BE2C (cell line): ENCODE data around the gene CUBN.

Source experiments
- DNase-seq: peaks from one replicate; pipeline ENCODE4 v3.0.0-alpha.2; 2020
- H3K27me3 ChIP-seq: fragments of 250-450 bp; sonication (Bioruptor Pico); 2 replicates; pipeline ENCODE4 v1.5.1; 2020; ENCODE audit warnings: mild to moderate bottlenecking
- H3K36me3 ChIP-seq: fragments of 250-450 bp; sonication (Bioruptor Pico); 2 replicates; pipeline ENCODE4 v1.5.1; 2020; ENCODE audit warnings: mild to moderate bottlenecking
- H3K4me1 ChIP-seq: fragments of 250-450 bp; sonication (Bioruptor Pico); 2 replicates; pipeline ENCODE4 v1.5.1; 2020
- H3K4me3 ChIP-seq: 2 replicates; pipeline ENCODE4 v1.5.1; 2011; ENCODE audit warnings: low read depth, low read length
- H3K9me3 ChIP-seq: fragments of 250-450 bp; sonication (Bioruptor Pico); 2 replicates; pipeline ENCODE4 v1.5.1; 2020
- TF ChIP-seq, protein P1 (sequence below): IDR thresholded peaks from 2 replicates; pipeline ENCODE4 v1.5.1; 2012; ENCODE audit warnings: mild to moderate bottlenecking, low read depth, low read length

Gene CUBN

DNA sequence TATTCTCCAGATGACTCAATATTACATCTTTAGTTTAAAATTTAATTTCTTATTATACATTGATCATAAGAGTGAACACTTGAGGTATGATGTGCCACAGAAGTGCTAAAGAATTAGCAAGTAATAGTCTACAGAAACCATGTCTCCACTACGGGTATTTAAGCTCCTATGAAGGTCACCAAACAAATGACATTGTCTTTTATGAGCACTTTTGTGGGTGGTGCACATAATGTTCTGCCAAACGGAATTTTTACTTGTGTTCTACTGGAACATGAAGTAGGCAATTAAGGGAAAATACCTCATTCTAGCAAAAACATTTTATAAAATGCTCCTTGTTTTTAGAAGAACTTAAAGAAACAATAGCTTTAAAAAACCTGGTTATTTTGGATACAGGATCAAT, 27.4 kb upstream of the CUBN start:
- Histone ChIP-seq H3K36me3 (no peaks in the 10 kb centered on the region), H3K27me3 (no peaks in the 10 kb centered on the region), H3K9me3 (no peaks in the 10 kb centered on the region), H3K4me3 (no peak overlapping the region), H3K4me1 (no peaks in the 10 kb centered on the region)
- TF ChIP-seq, protein P1, sequence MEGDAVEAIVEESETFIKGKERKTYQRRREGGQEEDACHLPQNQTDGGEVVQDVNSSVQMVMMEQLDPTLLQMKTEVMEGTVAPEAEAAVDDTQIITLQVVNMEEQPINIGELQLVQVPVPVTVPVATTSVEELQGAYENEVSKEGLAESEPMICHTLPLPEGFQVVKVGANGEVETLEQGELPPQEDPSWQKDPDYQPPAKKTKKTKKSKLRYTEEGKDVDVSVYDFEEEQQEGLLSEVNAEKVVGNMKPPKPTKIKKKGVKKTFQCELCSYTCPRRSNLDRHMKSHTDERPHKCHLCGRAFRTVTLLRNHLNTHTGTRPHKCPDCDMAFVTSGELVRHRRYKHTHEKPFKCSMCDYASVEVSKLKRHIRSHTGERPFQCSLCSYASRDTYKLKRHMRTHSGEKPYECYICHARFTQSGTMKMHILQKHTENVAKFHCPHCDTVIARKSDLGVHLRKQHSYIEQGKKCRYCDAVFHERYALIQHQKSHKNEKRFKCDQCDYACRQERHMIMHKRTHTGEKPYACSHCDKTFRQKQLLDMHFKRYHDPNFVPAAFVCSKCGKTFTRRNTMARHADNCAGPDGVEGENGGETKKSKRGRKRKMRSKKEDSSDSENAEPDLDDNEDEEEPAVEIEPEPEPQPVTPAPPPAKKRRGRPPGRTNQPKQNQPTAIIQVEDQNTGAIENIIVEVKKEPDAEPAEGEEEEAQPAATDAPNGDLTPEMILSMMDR, result no peak
- DNase-seq, result no peak

DNA sequence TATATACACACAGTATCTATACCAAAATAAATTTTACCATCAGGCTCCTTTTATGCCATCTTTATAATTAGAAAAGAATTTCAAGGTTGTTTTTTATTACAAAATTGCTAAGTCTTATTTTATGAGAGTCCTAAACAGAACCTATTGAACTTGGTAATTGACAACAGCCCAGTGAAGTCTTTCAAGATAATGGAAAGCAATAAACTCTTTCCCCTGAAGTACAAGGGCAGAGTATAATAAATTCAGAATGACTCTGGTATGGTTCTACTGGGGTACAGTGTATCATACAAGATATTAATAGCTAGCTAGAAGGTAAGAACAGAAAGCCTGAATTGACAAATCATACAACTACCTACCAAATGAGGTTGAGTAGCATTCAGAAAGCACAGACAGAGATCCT, 26.2 kb upstream of the CUBN start:
- TF ChIP-seq, protein P1, result no peak
- Histone ChIP-seq H3K36me3 (no peaks in the 10 kb centered on the region), H3K4me1 (no peaks in the 10 kb centered on the region), H3K27me3 (no peaks in the 10 kb centered on the region), H3K4me3 (no peak overlapping the region), H3K9me3 (no peaks in the 10 kb centered on the region)
- DNase-seq, result no peak

DNA sequence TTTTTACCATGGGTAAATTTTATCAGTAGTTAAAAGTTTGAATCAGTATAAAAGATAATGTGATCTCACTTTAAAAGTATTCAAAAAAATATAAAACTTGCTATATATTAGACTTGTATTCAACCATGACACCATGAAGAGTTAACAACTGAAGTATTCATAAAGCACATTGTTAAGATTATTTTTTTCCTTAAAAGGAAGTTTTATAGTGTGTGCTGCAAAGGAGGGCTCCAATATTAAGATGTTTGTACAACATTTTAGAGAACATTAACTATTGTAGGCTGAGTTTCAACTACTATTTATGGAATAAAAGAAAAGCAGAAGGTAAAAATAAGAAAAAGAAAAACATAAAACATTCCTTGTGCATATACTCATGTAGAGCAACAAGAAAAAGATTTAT, 24.5 kb upstream of the CUBN start:
- H3K36me3 ChIP-seq, result no peaks in the 10 kb centered on the region
- H3K4me3 ChIP-seq, result no peak overlapping the region
- no peaks in the 10 kb centered on the region for H3K4me1 ChIP-seq
- TF ChIP-seq, protein P1, result no peak
- DNase-seq, result no peak
- H3K9me3 ChIP-seq, result no peaks in the 10 kb centered on the region
- no peaks in the 10 kb centered on the region for H3K27me3 ChIP-seq

DNA sequence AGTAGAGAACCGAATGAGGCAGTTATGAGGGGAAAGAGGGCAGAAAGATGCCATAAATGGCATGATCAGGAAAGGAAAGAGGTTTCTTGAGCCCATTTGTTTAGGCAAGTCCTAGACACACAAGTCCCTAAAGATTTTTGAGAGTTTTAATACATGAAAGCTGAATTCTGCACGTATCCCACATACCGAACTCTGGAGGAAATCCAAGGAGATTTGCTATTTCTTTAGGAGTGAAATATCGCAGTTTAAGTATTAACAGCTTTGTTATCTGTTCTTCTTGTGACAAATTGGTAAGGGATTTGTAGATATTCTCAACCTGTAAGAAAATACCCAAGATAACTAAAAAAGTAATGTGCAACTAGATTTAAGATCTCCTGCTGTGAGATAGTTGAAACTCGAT, 23.7 kb upstream of the CUBN start:
- Histone ChIP-seq H3K27me3 (no peaks in the 10 kb centered on the region), H3K36me3 (no peaks in the 10 kb centered on the region), H3K4me1 (no peaks in the 10 kb centered on the region), H3K4me3 (no peak overlapping the region), H3K9me3 (no peaks in the 10 kb centered on the region)
- TF ChIP-seq, protein P1, result no peak
- DNase-seq, result no peak

DNA sequence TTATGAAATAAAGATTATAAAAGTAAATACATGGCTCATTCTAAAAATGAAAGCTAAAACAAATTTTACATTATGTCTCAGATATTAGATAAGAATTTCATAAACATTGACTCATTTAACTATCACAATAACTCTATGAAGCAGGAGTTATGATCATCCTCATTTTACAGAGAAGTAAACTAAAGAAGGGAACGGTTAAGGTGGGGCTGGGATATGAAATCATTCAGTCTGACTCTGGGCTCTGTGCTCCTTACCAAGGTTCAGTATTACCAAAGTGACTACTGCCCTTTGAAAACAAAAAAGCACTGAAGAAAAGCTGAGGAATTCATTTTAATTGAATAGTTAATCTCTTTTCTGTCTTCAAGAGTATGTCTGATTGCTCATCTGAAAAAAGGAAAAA, 22.1 kb upstream of the CUBN start:
- Histone ChIP-seq H3K27me3 (no peaks in the 10 kb centered on the region), H3K9me3 (no peaks in the 10 kb centered on the region), H3K4me1 (no peaks in the 10 kb centered on the region), H3K36me3 (no peaks in the 10 kb centered on the region), H3K4me3 (no peak overlapping the region)
- no peak for DNase-seq
- TF ChIP-seq, protein P1, result no peak

DNA sequence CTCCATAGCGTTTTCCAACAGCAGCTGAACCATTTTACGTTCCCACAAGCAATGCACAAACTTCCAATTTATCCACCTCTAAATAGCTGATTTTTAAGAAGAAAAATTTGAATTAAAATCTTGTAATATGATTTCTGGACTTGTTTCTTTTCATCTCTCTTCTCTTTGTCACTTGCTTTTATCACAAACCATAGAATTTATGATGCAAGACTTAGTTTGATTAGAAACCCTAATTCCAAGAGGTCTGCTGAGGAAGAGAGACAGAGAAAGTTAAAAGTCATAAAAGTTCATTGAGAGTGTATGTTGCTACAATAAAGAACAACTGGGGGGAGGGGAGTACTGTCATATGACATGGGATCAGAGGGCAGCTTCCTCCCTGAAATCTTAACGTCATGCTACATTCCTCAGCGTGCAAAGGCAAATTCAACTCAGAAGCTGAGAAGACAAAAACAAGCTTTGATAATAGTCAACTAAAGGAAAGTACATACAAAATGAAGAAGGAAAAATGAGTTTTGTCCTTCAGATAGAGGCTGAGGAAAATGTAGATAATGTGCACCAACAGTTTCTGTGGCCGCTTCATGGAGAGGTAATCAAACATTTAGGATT, 18.4 kb upstream of the CUBN start:
- no peak for DNase-seq
- Histone ChIP-seq H3K27me3 (no peaks in the 10 kb centered on the region), H3K4me3 (no peak overlapping the region), H3K9me3 (no peaks in the 10 kb centered on the region), H3K36me3 (no peaks in the 10 kb centered on the region), H3K4me1 (no peaks in the 10 kb centered on the region)
- TF ChIP-seq, protein P1, result no peak
